Memory B cell (primary cell): ENCODE results near the gene NDUFAF3.
"Not testable (repeated sequence)": the region's sequence is repeated elsewhere in the genome, so short reads cannot be mapped to it uniquely, and the experiment has no call there.

Experiments used
- ATAC-seq: fragments of 150-1000 bp; cut with Tn5 transposase; 2 replicates; pipeline ENCODE4 v1.10.0; 2021; ENCODE audit warnings: low read depth, mild to moderate bottlenecking, moderate library complexity
- DNase-seq, 2 donors: peaks; one replicate each; pipeline ENCODE4 v3.0.0; 2022; ENCODE audit warnings: low spot score in 2 of 2
- H3K27ac Mint-ChIP-seq: one replicate; pipeline ENCODE4 v1.8.0; 2022; ENCODE audit warnings: mild to moderate bottlenecking, moderate library complexity, mixed read lengths
- H3K27me3 Mint-ChIP-seq: one replicate; pipeline ENCODE4 v1.8.0; 2022; ENCODE audit warnings: mixed read lengths
- H3K36me3 Mint-ChIP-seq: one replicate; pipeline ENCODE4 v1.8.0; 2022; ENCODE audit warnings: mild to moderate bottlenecking, mixed read lengths
- H3K4me1 Mint-ChIP-seq: one replicate; pipeline ENCODE4 v1.8.0; 2022; ENCODE audit warnings: mixed read lengths
- H3K4me3 Mint-ChIP-seq: one replicate; pipeline ENCODE4 v1.8.0; 2022; ENCODE audit warnings: mild to moderate bottlenecking, moderate library complexity, mixed read lengths
- H3K9me3 Mint-ChIP-seq: one replicate; pipeline ENCODE4 v1.8.0; 2022; ENCODE audit warnings: mixed read lengths

Gene NDUFAF3

GRCh38 chr3:49007771-49008528, 14.0 kb upstream of the NDUFAF3 start:
- peak; percentile 52 for ATAC-seq
- DNase-seq = peak; percentile 82
- Mint-ChIP-seq H3K36me3 (no peaks in the 10 kb centered on the region), H3K4me3 (peak overlapping the region; percentile 100), H3K4me1 (peaks cover 20% of the 10 kb centered on the region), H3K27me3 (no peaks in the 10 kb centered on the region), H3K9me3 (no peaks in the 10 kb centered on the region), H3K27ac (peak overlapping the region; percentile 99)

- not testable (repeated sequence) for H3K9me3 Mint-ChIP-seq, ATAC-seq, DNase-seq, H3K36me3 Mint-ChIP-seq, H3K27me3 Mint-ChIP-seq
- Mint-ChIP-seq H3K27ac (peak overlapping the region; percentile 19), H3K4me3 (peak overlapping the region; percentile 100), H3K4me1 (peaks cover 20% of the 10 kb centered on the region)
Measured at GRCh38 chr3:49008627-49009026, 13.3 kb upstream of the NDUFAF3 start.

- peaks cover 24% of the 10 kb centered on the region for H3K4me1 Mint-ChIP-seq
- ATAC-seq (no peak), DNase-seq (no peak)
- peak overlapping the region; percentile 19 for H3K27ac Mint-ChIP-seq
- H3K9me3 Mint-ChIP-seq = no peaks in the 10 kb centered on the region
- peak overlapping the region; percentile 9 for H3K4me3 Mint-ChIP-seq
- H3K27me3 Mint-ChIP-seq = no peaks in the 10 kb centered on the region
- H3K36me3 Mint-ChIP-seq = peaks cover 2% of the 10 kb centered on the region
Measured at GRCh38 chr3:49009396-49009795, 12.5 kb upstream of the NDUFAF3 start.

- no peak for DNase-seq
- no peak overlapping the region for H3K4me3 Mint-ChIP-seq
- H3K4me1 Mint-ChIP-seq = peaks cover 25% of the 10 kb centered on the region
- ATAC-seq = no peak
- H3K27ac Mint-ChIP-seq = no peak overlapping the region
- no peaks in the 10 kb centered on the region for H3K9me3 Mint-ChIP-seq
- peaks cover 8% of the 10 kb centered on the region for H3K36me3 Mint-ChIP-seq
- no peaks in the 10 kb centered on the region for H3K27me3 Mint-ChIP-seq
Measured at GRCh38 chr3:49012441-49013017, 9.4 kb upstream of the NDUFAF3 start.

- ATAC-seq = no peak
- Mint-ChIP-seq H3K9me3 (no peaks in the 10 kb centered on the region), H3K4me1 (peaks cover 21% of the 10 kb centered on the region), H3K36me3 (peaks cover 8% of the 10 kb centered on the region), H3K27ac (no peak overlapping the region), H3K27me3 (no peaks in the 10 kb centered on the region), H3K4me3 (no peak overlapping the region)
- no peak for DNase-seq
Measured at GRCh38 chr3:49013113-49013737, 8.7 kb upstream of the NDUFAF3 start.

GRCh38 chr3:49013738-49014660, 7.9 kb upstream of the NDUFAF3 start:
- DNase-seq (peak in 1 of 2 donors; percentile 53), ATAC-seq (peak; percentile 59)
- Mint-ChIP-seq H3K36me3 (peaks cover 8% of the 10 kb centered on the region), H3K9me3 (no peaks in the 10 kb centered on the region), H3K4me1 (peaks cover 19% of the 10 kb centered on the region), H3K4me3 (no peak overlapping the region), H3K27ac (no peak overlapping the region), H3K27me3 (no peaks in the 10 kb centered on the region)

- DNase-seq (no peak), ATAC-seq (no peak)
- Mint-ChIP-seq H3K4me1 (peaks cover 17% of the 10 kb centered on the region), H3K4me3 (no peak overlapping the region), H3K36me3 (peaks cover 8% of the 10 kb centered on the region), H3K9me3 (no peaks in the 10 kb centered on the region), H3K27me3 (no peaks in the 10 kb centered on the region), H3K27ac (peak overlapping the region; percentile 31)
Measured at GRCh38 chr3:49015072-49015471, 6.8 kb upstream of the NDUFAF3 start.

- no peak overlapping the region for H3K27ac Mint-ChIP-seq
- no peaks in the 10 kb centered on the region for H3K27me3 Mint-ChIP-seq
- DNase-seq (no peak), ATAC-seq (no peak)
- no peaks in the 10 kb centered on the region for H3K9me3 Mint-ChIP-seq
- H3K4me1 Mint-ChIP-seq = peaks cover 21% of the 10 kb centered on the region
- H3K36me3 Mint-ChIP-seq = peaks cover 8% of the 10 kb centered on the region
- no peak overlapping the region for H3K4me3 Mint-ChIP-seq
Measured at GRCh38 chr3:49015765-49016164, 6.2 kb upstream of the NDUFAF3 start.

GRCh38 chr3:49016414-49017228, 5.3 kb upstream of the NDUFAF3 start:
- Mint-ChIP-seq H3K9me3 (no peaks in the 10 kb centered on the region), H3K4me3 (peak overlapping the region; percentile 99), H3K27ac (peak overlapping the region; percentile 14), H3K36me3 (peaks cover 8% of the 10 kb centered on the region), H3K27me3 (no peaks in the 10 kb centered on the region), H3K4me1 (peaks cover 18% of the 10 kb centered on the region)
- DNase-seq (no peak), ATAC-seq (no peak)

- Mint-ChIP-seq H3K4me1 (peaks cover 17% of the 10 kb centered on the region), H3K36me3 (peaks cover 8% of the 10 kb centered on the region), H3K27me3 (no peaks in the 10 kb centered on the region), H3K27ac (peak overlapping the region; percentile 86), H3K4me3 (peak overlapping the region; percentile 99), H3K9me3 (no peaks in the 10 kb centered on the region)
- DNase-seq = no peak
- ATAC-seq = no peak
Measured at GRCh38 chr3:49017229-49017970, 4.5 kb upstream of the NDUFAF3 start.

GRCh38 chr3:49017971-49018706, 3.8 kb upstream of the NDUFAF3 start, which contains the start of gene DALRD3:
Gene DALRD3, minus strand, starts transcription at chr3:49018580. Its CDS starts 16 bp downstream, at chr3:49018564.
- Mint-ChIP-seq H3K9me3 (no peaks in the 10 kb centered on the region), H3K27ac (peak within 1 kb of the TSS; percentile 86), H3K27me3 (no peaks in the 10 kb centered on the region), H3K36me3 (peaks cover 8% of the 10 kb centered on the region), H3K4me3 (peak within 1 kb of the TSS; percentile 99), H3K4me1 (peaks cover 20% of the 10 kb centered on the region)
- DNase-seq (peak in 1 of 2 donors; percentile 63), ATAC-seq (peak; percentile 7)

- Mint-ChIP-seq H3K9me3 (no peaks in the 10 kb centered on the region), H3K27ac (peak overlapping the region; percentile 86), H3K4me3 (peak overlapping the region; percentile 99), H3K4me1 (peaks cover 22% of the 10 kb centered on the region), H3K27me3 (no peaks in the 10 kb centered on the region), H3K36me3 (peaks cover 6% of the 10 kb centered on the region)
- no peak for ATAC-seq
- DNase-seq = no peak
Measured at GRCh38 chr3:49018707-49019006, 3.3 kb upstream of the NDUFAF3 start.
